ENCODE data around the gene UBXN6. TPM values are rescaled to one million over a fixed set of nuclear protein-coding genes. Genes with fewer than 3 reads are reported as not detected.

UBXN6 gene
- total RNA-seq, 4 donors from 2014 or later, result 93.8 to 230 (median 114) TPM

DNA sequence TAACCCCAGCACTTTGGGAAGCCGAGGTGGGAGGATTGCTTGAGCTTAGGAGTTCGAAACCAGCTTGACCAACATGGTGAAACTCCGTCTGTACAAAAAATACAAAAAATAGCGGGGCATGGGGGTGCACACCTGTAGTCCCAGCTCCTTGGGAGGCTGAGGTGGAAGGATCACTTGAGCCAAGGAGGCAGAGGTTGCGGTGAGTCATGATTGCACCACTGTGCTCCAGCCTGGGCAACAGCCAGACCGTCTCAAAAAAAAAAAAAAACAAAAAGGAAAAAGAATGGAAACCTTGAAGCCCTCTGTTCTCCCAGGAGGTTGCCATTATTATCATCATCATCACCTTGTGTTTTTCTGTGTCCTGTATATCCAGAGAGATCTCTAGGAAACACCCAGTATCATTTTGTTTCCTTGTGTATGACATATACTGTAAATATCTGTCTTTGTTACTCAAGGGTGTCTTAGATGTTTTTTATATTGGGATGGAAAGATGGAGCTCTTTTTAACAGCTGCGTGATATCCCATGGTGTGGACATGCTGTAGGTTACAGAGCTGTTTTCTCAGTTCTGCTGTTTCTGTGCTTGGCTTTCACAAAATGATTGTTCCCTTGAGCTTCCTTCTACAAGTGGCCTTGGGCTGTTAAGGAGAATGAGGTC is 43.3 kb downstream of the UBXN6 start:
- in situ Hi-C loops (cut with MboI; ENCODE audit: low sequenced_read_pairs in 4 of 4) (loop anchor here in 1 of 4 donors (25.0 kb wide), 1 partner anchor 152 kb away; no protein-coding TSS in a partner anchor), intact Hi-C loops (cut with DNase I; ENCODE audit: low total_unique reads) (no loop called here)
- Histone ChIP-seq H3K4me3 (no peak overlapping the region), H3K4me1 (peaks cover 0 to 9% of the 10 kb centered on the region in 2 donors), H3K27ac (no peak overlapping the region), H3K36me3 (peaks cover 0 to 12% of the 10 kb centered on the region in 2 donors), H3K9me3 (no peaks in the 10 kb centered on the region), H3K27me3 (no peaks in the 10 kb centered on the region)
- DNase-seq, result no peak
- ATAC-seq, result no peak
- TF ChIP-seq POLR2A (IDR thresholded peaks at IDR 0.05), result no peak
- TF ChIP-seq, protein P1, sequence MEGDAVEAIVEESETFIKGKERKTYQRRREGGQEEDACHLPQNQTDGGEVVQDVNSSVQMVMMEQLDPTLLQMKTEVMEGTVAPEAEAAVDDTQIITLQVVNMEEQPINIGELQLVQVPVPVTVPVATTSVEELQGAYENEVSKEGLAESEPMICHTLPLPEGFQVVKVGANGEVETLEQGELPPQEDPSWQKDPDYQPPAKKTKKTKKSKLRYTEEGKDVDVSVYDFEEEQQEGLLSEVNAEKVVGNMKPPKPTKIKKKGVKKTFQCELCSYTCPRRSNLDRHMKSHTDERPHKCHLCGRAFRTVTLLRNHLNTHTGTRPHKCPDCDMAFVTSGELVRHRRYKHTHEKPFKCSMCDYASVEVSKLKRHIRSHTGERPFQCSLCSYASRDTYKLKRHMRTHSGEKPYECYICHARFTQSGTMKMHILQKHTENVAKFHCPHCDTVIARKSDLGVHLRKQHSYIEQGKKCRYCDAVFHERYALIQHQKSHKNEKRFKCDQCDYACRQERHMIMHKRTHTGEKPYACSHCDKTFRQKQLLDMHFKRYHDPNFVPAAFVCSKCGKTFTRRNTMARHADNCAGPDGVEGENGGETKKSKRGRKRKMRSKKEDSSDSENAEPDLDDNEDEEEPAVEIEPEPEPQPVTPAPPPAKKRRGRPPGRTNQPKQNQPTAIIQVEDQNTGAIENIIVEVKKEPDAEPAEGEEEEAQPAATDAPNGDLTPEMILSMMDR (IDR thresholded peaks at IDR 0.05 in 4 of 5, conservative IDR thresholded peaks at IDR 0.05 in 1 of 5), result no peak

DNA sequence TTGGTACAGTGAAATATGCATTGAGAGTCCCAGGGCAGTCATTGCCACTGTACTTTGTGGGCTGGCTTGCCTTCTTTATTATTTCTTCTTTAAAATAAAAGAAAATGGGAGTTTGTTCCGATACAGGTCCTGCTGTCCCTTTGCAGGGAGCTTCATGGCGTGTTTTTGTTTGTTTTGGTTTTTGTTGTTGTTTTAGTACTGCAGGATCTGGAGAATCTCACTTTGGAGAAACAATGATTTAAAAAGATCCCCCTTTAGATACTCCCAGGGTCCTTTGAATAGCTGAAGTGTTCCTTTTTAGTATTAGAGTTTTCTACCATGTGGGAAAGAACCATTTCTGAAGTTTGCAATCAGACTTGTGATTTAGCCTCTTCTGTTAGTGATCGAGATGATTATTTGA is 44.0 kb downstream of the UBXN6 start:
- TF ChIP-seq, protein P1 (IDR thresholded peaks at IDR 0.05 in 4 of 5, conservative IDR thresholded peaks at IDR 0.05 in 1 of 5), result no peak
- no peak for TF ChIP-seq POLR2A (IDR thresholded peaks at IDR 0.05)
- H3K9me3 ChIP-seq, result no peaks in the 10 kb centered on the region
- DNase-seq (no peak), ATAC-seq (no peak)
- H3K36me3 ChIP-seq, result peaks cover 0 to 12% of the 10 kb centered on the region in 2 donors
- intact Hi-C loops (cut with DNase I; ENCODE audit: low total_unique reads), result no loop called here
- H3K27me3 ChIP-seq, result no peaks in the 10 kb centered on the region
- H3K4me1 ChIP-seq, result peaks cover 0 to 9% of the 10 kb centered on the region in 2 donors
- H3K27ac ChIP-seq, result no peak overlapping the region
- H3K4me3 ChIP-seq, result no peak overlapping the region
- in situ Hi-C loops (cut with MboI; ENCODE audit: low sequenced_read_pairs in 4 of 4), result loop anchor here in 1 of 4 donors (25.0 kb wide), 1 partner anchor 151 kb away; no protein-coding TSS in a partner anchor

DNA sequence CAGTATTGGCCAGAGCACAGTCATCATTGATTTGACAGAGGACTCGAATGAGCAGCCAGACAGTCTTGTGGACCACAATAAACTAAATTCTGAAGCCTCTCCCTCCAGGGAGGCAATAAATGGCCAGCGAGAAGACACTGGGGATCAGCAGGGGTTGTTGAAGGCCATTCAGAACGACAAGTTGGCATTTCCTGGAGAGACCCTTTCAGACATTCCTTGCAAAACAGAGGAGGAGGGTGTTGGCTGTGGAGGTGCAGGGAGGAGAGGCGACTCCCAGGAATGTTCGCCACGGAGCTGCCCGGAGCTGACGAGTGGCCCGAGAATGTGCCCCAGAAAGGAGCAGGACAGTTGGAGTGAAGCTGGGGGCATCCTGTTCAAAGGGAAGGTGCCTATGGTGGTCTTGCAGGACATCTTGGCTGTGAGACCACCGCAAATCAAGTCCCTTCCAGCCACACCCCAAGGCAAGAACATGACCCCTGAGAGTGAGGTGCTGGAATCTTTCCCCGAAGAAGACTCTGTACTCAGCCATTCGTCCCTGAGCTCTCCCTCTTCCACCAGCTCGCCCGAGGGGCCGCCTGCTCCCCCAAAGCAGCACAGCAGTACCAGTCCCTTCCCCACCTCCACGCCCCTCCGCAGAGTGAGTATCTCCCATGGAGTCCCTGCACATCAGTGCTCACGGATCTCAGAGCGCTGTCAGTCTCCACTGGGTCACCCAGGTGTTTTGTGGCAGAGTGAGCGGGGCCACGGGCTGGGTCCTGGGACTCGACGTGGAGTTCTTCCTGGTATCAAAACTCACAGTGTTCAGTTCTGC is 48.3 kb downstream of the UBXN6 start:
- Histone ChIP-seq H3K36me3 (peaks cover 0 to 12% of the 10 kb centered on the region in 2 donors), H3K4me1 (no peaks in the 10 kb centered on the region), H3K9me3 (no peaks in the 10 kb centered on the region), H3K4me3 (no peak overlapping the region), H3K27ac (no peak overlapping the region), H3K27me3 (no peaks in the 10 kb centered on the region)
- intact Hi-C loops (cut with DNase I; ENCODE audit: low total_unique reads) (loop anchor here (10.0 kb wide), 1 partner anchor 345 kb away; the partner anchor contains the start of gene ZBTB7A), in situ Hi-C loops (cut with MboI; ENCODE audit: low sequenced_read_pairs in 4 of 4) (loop anchor here in 1 of 4 donors (25.0 kb wide), 1 partner anchor 147 kb away; no protein-coding TSS in a partner anchor)
- TF ChIP-seq POLR2A (IDR thresholded peaks at IDR 0.05), result no peak
- TF ChIP-seq, protein P1 (IDR thresholded peaks at IDR 0.05 in 4 of 5, conservative IDR thresholded peaks at IDR 0.05 in 1 of 5), result no peak
- DNase-seq (no peak), ATAC-seq (no peak)

DNA sequence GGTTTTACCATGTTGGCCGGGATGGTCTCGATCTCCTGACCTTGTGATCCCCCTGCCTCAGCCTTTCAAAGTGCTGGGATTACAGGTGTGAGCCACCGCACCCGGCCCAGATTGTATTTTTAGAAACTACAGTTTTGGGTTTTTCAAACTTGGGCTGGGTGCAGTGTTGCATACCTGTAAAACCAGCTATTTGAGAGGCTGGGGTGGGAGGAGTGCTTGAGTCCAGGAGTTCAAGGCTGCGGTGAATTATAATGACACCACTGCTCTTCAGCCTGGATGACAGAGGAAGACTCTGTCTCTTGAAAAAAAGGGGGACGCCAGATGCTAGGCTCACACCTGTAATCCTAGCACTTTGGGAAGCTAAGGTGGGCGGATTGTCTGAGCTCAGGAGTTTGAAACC is 51.0 kb downstream of the UBXN6 start:
- no peaks in the 10 kb centered on the region for H3K27me3 ChIP-seq
- in situ Hi-C loops (cut with MboI; ENCODE audit: low sequenced_read_pairs in 4 of 4) (loop anchor here in 1 of 4 donors (25.0 kb wide), 1 partner anchor 144 kb away; no protein-coding TSS in a partner anchor), intact Hi-C loops (cut with DNase I; ENCODE audit: low total_unique reads) (loop anchor here (10.0 kb wide), 1 partner anchor 342 kb away; the partner anchor contains the start of gene ZBTB7A)
- ATAC-seq (no peak), DNase-seq (no peak)
- H3K9me3 ChIP-seq, result no peaks in the 10 kb centered on the region
- no peaks in the 10 kb centered on the region for H3K36me3 ChIP-seq
- no peak overlapping the region for H3K4me3 ChIP-seq
- TF ChIP-seq, protein P1 (IDR thresholded peaks at IDR 0.05 in 4 of 5, conservative IDR thresholded peaks at IDR 0.05 in 1 of 5), result no peak
- TF ChIP-seq POLR2A (IDR thresholded peaks at IDR 0.05), result no peak
- H3K27ac ChIP-seq, result no peak overlapping the region
- peaks cover 10 to 11% of the 10 kb centered on the region in 2 donors for H3K4me1 ChIP-seq

All from gastrocnemius medialis (tissue), 4 donors.